HG03571 (cell line): Measurements from ENCODE around the gene ZCCHC24.
"Not testable (repeated sequence)": the region's sequence is repeated elsewhere in the genome, so short reads cannot be mapped to it uniquely, and the experiment has no call there.

Experiments
- ATAC-seq: cut with Tn5 transposase; IDR thresholded peaks from one replicate; pipeline ENCODE4 v1.9.1; 2021; ENCODE audit not compliant: unreplicated experiment

The ZCCHC24 gene

DNA sequence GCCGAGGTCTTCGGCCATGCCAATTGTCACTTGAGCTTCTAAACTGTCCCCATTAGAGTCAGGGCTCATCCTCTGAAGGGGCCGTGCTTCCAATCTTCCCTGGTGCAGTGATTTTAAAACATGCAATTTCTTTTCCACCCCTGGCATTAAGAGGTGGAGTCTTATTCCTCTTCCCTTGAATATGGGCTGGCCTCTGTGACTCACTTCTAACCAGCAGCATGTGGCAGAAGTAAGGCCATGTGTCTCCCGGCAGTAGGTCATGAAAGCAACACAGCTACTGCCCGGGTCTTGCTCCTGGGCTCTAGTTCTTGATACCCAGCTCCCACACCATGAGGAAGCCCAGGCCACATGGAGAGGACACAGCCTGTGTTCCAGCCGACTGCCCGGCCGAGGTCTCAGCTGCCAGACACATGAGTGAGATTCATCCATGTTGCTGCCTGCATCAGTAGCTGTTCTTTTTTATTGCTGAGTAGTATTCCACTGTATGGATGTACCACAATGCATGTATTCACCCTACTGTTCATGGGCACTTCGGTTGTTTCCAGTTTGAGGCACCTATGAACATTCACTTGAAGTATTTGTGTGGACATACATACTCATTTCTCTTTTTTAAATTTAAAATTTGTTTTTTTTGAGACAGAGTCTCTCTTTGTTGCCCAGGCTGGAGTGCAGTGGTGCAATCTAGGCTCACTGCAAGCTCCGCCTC, 112.7 kb downstream of the ZCCHC24 start:
- not testable (repeated sequence) for ATAC-seq
